ENCODE measurements around the gene STK40. TPM values are rescaled to one million over a fixed set of nuclear protein-coding genes. Genes with fewer than 3 reads are reported as not detected.

STK40 gene
- total RNA-seq, 2 experiments from 2014 or later, result 41.2 to 44.4 TPM

GRCh38 chr1:36386265-36387140 lies 779 bp upstream of the STK40 start:
- DNase-seq (peak; percentile 97), ATAC-seq (peak; percentile 67)
- Mint-ChIP-seq H3K4me3 (peak overlapping the region; percentile 80), H3K4me1 (ENCODE audit: low read depth) (peaks cover 41% of the 10 kb centered on the region), H3K27ac (peak overlapping the region; percentile 98), H3K27me3 (no peaks in the 10 kb centered on the region), H3K9me3 (no peaks in the 10 kb centered on the region), H3K36me3 (ENCODE audit: low read depth) (peaks cover 27% of the 10 kb centered on the region)
- ChIA-PET CTCF (interaction anchor here (0.9 to 1.9 kb wide), 12 partner anchors 10 to 236 kb away, joined by 3 to 15 read pairs (median 5); no protein-coding TSS in a partner anchor), POLR2A (interaction anchor here (0.5 to 4.4 kb wide), 25 partner anchors 9 to 455 kb away, joined by 3 to 119 read pairs (median 4); partner anchors contain the start of genes AGO3, EVA1B, LSM10 and MAP7D1)
- TF ChIP-seq CTCF (IDR thresholded peaks at IDR 0.05), result no peak
- intact Hi-C loops (cut with micrococcal nuclease), result no loop called here

GRCh38 chr1:36384542-36385409 lies 948 bp downstream of the STK40 start:
- TF ChIP-seq CTCF (IDR thresholded peaks at IDR 0.05), result no peak
- Mint-ChIP-seq H3K36me3 (ENCODE audit: low read depth) (peaks cover 14% of the 10 kb centered on the region), H3K27ac (peak overlapping the region; percentile 88), H3K4me3 (peak overlapping the region; percentile 80), H3K9me3 (no peaks in the 10 kb centered on the region), H3K27me3 (no peaks in the 10 kb centered on the region), H3K4me1 (ENCODE audit: low read depth) (peaks cover 51% of the 10 kb centered on the region)
- ChIA-PET POLR2A (interaction anchor here (1.1 to 4.4 kb wide), 9 partner anchors 7 to 228 kb away, joined by 3 to 119 read pairs (median 5); partner anchors contain the start of genes EVA1B and LSM10), CTCF (interaction anchor here (1.4 to 5.9 kb wide), 4 partner anchors 15 to 42 kb away, joined by 5 to 30 read pairs (median 8); no protein-coding TSS in a partner anchor)
- DNase-seq, result peak; percentile 52
- no peak for ATAC-seq
- intact Hi-C loops (cut with micrococcal nuclease), result no loop called here

- TF ChIP-seq CTCF (IDR thresholded peaks at IDR 0.05), result no peak
- CTCF ChIA-PET, result interaction anchor here (2.8 to 5.9 kb wide), 2 partner anchors 14 to 41 kb away, joined by 10 to 30 read pairs; no protein-coding TSS in a partner anchor
- peaks cover 60% of the 10 kb centered on the region for H3K4me1 Mint-ChIP-seq (ENCODE audit: low read depth)
- intact Hi-C loops (cut with micrococcal nuclease), result no loop called here
- DNase-seq (no peak), ATAC-seq (no peak)
- no peak overlapping the region for H3K4me3 Mint-ChIP-seq
- POLR2A ChIA-PET, result interaction anchor here (1.9 kb wide), 1 partner anchor 33 kb away, joined by 7 read pairs; no protein-coding TSS in a partner anchor
- no peaks in the 10 kb centered on the region for H3K9me3 Mint-ChIP-seq
- no peaks in the 10 kb centered on the region for H3K27me3 Mint-ChIP-seq
- peak overlapping the region; percentile 0 for H3K27ac Mint-ChIP-seq
- H3K36me3 Mint-ChIP-seq (ENCODE audit: low read depth), result peaks cover 14% of the 10 kb centered on the region
Measured at GRCh38 chr1:36383240-36383639, 2.5 kb downstream of the STK40 start.

GRCh38 chr1:36382669-36383068 lies 3.1 kb downstream of the STK40 start:
- ATAC-seq (no peak), DNase-seq (no peak)
- intact Hi-C loops (cut with micrococcal nuclease), result no loop called here
- no peak for TF ChIP-seq CTCF (IDR thresholded peaks at IDR 0.05)
- Mint-ChIP-seq H3K27ac (no peak overlapping the region), H3K9me3 (no peaks in the 10 kb centered on the region), H3K36me3 (ENCODE audit: low read depth) (peaks cover 13% of the 10 kb centered on the region), H3K4me1 (ENCODE audit: low read depth) (peaks cover 63% of the 10 kb centered on the region), H3K27me3 (no peaks in the 10 kb centered on the region), H3K4me3 (no peak overlapping the region)
- ChIA-PET POLR2A (interaction anchor here (1.0 to 1.9 kb wide), 2 partner anchors 32 to 76 kb away, joined by 3 to 7 read pairs; no protein-coding TSS in a partner anchor), CTCF (interaction anchor here (0.8 to 5.9 kb wide), 4 partner anchors 14 to 40 kb away, joined by 3 to 30 read pairs (median 7); partner anchors contain the start of gene LSM10)

Measured in activated CD8-positive, alpha-beta T cell treated with anti-CD3 and anti-CD28 coated beads for 36 hours (primary cell).